GM19395 (cell line): ENCODE measurements around the gene NSDHL.

Experiments
- ATAC-seq: cut with Tn5 transposase; IDR thresholded peaks from one replicate; pipeline ENCODE4 v1.9.1; 2021; ENCODE audit warnings: mild to moderate bottlenecking, moderate library complexity; ENCODE audit not compliant: unreplicated experiment

Gene NSDHL

GRCh38 chrX:152843852-152844251, 13.0 kb downstream of the NSDHL start:
- no peak for ATAC-seq

- no peak for ATAC-seq
Observed at GRCh38 chrX:152844256-152844655, 13.4 kb downstream of the NSDHL start.

- no peak for ATAC-seq
Observed at GRCh38 chrX:152845618-152846240, 14.9 kb downstream of the NSDHL start.

DNA sequence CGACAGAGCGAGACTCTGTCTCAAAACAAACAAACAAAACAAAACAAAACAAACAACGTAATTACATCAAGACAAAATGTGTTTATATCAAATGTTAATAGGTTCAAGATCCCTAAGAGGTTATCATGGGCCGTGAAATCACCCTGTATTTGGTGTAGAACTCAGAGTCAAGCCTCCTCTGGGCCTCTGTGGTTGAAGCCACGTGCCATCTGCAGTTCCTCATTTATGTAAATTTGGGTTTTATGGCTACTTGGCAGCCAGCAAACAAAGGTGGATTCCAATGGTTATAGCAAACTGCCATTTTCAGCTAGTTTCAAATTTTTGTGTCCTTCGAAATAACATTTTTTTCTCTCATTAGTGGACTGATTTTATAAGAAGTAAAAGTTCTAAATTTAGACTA, 16.4 kb downstream of the NSDHL start:
- ATAC-seq: no peak

DNA sequence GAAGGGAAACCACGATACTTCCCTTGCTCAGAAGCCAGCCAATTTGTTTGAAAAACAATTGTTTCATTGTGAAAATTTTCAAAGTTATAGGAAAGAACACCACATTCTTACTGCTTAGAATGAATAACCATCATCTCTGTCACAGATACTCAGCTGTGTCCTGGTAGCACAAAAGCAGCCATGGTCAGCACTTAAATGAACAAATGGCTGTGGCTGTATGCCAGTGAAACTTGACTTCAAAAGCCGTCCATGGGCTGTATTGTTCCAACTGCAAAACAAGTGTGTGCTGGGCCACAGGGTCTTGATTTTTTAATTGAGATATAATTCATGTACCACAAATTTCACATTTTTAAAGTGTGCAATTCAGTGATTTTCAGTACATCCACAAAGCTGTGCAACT, 19.6 kb downstream of the NSDHL start:
- no peak for ATAC-seq

GRCh38 chrX:152853986-152854385, 23.1 kb downstream of the NSDHL start:
- no peak for ATAC-seq

DNA sequence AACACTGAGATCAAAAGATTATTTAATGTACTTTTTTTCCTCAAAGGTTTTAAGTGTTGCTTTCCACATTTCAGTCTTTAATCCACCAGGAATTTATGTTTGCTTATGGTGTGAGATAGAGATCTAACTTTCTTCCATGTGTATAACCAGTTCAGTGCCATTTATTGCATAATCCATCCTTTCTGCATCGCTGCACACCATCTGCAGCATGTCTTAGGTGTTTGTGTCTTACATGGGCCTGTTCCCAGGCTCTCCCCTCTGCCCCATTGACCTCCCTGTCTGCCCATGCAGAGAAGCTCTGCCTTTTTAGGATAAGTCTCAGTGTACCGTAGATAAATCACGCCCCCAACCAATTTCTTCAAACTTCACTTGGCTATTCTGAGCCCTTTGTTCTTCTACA, 30.3 kb downstream of the NSDHL start:
- ATAC-seq: no peak

DNA sequence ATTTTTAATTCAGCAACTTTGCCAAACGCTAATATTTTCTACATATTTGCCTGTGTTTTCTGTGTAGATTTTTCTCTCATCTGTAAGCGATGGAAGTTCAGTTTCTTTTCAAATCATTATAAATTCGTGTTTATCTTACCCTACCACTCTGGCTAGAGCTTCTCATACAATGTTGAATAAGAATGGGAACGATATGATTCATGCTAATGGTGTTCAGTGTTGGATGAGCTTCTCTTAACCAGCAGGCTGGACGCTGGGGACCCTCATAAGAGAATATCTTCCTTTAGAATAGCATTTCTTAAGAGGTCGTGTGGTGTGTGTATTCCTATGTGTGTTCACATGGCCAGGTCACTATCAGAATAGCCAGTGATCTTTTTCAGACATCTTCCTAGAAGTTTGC, 31.0 kb downstream of the NSDHL start:
- ATAC-seq: no peak

GRCh38 chrX:152865232-152865920, 34.5 kb downstream of the NSDHL start:
- ATAC-seq: no peak

GRCh38 chrX:152866386-152866785, 35.5 kb downstream of the NSDHL start:
- no peak for ATAC-seq

- no peak for ATAC-seq
Observed at GRCh38 chrX:152869972-152870371, 39.1 kb downstream of the NSDHL start.

DNA sequence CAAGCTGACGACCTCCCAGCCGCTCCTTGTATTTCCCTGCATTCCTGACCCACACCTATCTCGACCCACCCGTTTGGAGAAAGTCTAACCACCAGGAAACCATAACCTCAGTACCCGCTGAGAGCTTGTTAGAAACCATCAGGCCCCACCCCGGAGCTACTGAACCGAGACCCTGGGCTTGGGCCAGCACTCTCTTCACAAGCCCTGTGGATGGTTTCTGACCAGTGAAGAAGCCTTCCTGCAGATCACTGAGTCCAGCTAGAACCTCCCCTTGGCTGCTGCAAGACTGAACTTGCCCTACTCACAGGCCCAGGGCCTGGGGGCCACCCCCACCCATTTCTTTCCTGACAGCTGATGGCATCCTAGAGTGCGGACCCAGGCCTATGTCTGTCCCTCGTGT, 40.4 kb downstream of the NSDHL start:
- no peak for ATAC-seq

- no peak for ATAC-seq
Observed at GRCh38 chrX:152872522-152872921, 41.7 kb downstream of the NSDHL start.

DNA sequence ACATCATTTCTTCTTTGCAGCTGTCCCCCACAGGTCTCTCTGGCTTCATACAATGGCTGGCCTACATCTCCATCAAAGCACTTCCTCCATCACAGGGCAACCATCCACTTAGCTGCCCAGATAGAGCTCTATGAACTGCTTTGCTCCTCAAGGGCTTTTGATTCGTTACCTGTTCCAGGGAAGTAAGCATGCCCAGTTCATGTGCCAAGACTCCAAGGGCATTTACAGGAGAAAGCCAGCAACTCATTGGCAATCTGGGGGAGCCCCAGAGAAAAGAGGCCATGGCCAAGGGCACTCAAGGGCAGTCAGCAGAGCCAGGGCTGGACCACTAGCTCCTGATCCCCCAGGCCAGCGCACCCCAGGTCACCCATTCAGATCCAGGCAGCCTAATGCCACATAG, 42.5 kb downstream of the NSDHL start:
- no peak for ATAC-seq

DNA sequence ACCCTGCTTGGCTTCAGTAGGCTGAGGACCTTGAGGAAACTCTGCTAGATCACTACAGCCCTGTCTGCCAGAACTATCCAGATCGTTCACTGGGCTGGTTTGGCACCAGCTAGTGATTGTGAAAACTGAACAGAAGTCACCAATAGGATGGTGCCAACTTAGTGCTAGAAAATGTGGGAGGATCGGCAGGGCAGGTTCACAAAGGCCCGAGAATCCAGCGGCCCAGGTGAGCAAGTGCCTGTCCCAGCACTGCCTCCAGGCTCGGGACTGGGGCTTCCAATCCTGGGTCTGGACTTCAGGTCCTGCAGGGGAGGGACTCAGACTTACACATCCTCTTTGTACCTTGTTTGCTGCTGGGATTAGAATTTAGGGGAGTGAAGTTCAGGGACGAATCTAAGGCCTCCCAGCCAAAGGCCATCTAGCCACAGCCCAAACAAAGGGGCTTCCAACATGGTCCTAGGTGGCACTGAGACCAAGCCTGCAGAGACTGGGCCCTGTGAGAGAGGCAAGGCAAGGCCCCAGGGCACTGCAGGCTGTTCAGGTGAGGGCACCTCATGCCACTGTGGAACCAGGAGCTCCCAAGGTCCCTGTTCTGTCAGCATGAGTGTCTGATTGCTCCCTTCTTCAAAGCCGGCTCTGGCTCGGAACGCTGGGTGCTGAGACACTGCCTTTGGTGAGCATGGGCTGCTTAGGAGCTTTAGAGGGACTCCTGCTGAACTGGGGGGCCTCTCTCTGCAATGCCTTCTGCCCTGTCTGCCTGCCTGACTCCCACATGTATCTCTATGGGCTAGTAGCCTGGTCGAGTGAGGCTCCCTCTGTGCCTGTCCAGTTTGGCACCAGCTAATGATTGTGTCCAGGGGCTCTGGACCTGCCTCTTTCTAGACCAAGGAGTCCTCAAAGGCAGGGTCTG, 46.3 kb downstream of the NSDHL start:
- no peak for ATAC-seq

DNA sequence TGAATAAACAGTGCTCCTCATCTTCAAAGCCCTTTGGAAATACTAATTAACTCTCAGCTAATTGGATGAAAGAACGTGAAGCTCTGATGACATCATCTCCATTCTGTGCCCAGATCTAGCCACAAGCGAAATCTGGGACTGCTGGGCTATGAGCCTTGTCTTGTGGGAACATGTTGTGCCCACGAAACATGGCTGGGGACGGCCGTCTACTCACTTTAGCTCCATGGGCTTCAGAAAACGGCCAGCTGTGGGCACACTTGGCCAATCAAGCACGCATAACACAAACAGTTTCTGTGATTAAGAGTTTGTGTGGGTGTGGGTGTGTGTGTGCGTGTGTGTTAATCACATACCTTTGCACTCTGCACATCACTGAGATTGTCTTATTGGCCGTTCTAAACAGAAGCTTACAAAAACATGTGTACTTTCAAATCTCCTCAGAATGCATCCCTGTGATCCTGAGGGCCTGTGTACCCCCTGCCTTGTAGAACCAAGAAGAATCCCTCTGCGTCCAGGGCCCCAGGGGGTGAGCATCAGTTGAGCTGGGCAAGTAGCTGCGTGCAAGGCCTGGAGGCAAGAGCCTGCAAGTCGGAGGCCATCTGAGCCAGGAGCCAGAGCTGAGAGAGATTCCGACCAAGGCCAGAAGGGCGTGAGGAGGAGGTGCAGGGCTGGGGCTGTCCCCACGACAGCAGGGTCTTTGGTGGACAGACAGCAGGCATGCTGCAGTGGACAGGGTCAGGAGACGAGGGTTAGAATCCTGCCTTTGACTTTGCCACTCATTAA, 48.3 kb downstream of the NSDHL start:
- ATAC-seq: no peak

DNA sequence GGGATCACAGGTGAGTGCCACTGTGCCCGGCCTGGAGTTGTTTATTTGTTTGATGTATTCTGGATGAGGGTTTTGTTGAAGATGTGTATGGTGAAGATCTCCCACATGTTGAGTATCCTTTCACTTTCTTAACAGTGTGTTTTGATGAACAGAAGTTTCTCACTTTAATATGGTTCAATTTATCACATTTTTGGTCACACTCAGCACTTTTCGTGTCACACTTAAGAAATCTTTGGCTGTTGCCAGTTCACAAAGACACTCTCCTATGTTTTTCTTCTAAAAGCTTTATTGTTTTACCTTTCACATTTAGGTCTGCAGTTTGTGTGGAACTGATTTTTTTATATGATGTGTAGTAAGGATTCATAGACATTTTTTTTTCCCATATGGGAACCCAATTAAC, 50.4 kb downstream of the NSDHL start:
- no peak for ATAC-seq

GRCh38 chrX:152884171-152884570, 53.3 kb downstream of the NSDHL start:
- no peak for ATAC-seq

GRCh38 chrX:152886716-152887115, 55.9 kb downstream of the NSDHL start:
- ATAC-seq: no peak

DNA sequence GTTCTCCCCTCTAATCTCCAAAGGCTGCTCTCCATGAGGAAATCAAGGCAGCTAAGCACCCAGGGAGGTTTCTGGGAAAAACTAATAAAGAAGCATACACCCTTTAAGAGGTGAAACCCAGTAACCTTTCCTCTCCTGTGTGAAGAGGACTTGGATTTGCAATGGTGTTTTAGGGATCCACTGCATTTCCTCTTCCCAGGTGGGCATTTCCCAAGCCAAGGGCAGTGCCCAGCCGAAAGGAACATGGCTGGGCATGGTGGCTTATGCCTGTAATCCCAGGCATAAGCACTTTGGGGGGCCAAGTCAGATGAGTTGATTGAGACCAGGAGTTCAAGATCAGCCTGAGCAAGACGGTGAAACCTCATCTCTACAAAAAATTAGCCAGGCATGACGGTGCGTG, 61.6 kb downstream of the NSDHL start:
- no peak for ATAC-seq
